ENCODE measurements around the gene PYGO1.
"Not testable (repeated sequence)": the region's sequence is repeated elsewhere in the genome, so short reads cannot be mapped to it uniquely, and the experiment has no call there.

PYGO1 gene

GRCh38 chr15:55496716-55497115 is 91.4 kb downstream of the PYGO1 start:
- Histone ChIP-seq H3K4me3 (no peak overlapping the region), H3K27ac (no peak overlapping the region)
- no peak for DNase-seq (ENCODE audit: low spot score)
- TF ChIP-seq, protein P1, sequence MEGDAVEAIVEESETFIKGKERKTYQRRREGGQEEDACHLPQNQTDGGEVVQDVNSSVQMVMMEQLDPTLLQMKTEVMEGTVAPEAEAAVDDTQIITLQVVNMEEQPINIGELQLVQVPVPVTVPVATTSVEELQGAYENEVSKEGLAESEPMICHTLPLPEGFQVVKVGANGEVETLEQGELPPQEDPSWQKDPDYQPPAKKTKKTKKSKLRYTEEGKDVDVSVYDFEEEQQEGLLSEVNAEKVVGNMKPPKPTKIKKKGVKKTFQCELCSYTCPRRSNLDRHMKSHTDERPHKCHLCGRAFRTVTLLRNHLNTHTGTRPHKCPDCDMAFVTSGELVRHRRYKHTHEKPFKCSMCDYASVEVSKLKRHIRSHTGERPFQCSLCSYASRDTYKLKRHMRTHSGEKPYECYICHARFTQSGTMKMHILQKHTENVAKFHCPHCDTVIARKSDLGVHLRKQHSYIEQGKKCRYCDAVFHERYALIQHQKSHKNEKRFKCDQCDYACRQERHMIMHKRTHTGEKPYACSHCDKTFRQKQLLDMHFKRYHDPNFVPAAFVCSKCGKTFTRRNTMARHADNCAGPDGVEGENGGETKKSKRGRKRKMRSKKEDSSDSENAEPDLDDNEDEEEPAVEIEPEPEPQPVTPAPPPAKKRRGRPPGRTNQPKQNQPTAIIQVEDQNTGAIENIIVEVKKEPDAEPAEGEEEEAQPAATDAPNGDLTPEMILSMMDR (IDR thresholded peaks at IDR 0.05) = no peak

DNA sequence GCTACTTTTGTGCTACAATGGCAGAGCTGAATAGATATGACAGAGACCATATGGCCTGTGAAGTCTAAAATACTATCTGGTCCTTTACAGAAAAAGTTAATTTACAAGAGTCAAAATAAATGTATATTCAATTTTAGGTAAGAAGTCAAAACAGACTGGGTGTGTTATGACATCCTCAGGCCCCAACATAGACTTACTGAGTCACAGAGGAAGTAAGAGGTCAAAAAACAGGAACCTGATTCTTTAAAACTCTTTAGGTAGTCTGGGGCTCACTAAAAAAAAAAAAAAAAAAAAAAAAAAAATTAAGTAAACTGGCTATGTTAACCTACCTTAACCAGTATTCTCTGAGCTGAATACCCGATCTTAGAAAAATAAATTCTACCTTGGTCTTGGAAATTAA is 93.2 kb downstream of the PYGO1 start:
- H3K27ac ChIP-seq = no peak overlapping the region
- no peak for DNase-seq (ENCODE audit: low spot score)
- TF ChIP-seq, protein P1 (IDR thresholded peaks at IDR 0.05) = no peak
- H3K4me3 ChIP-seq = no peak overlapping the region

GRCh38 chr15:55488952-55489600 is 99.1 kb downstream of the PYGO1 start:
- H3K27ac ChIP-seq; DNase-seq (ENCODE audit: low spot score); H3K4me3 ChIP-seq: not testable (repeated sequence)
